Uterus (tissue), 2 donors: Measurements from ENCODE around the gene COMMD6.

Source experiments
- POLR2A ChIP-seq, 2 donors: fragments of 450-650 bp; IDR thresholded peaks; one replicate each; pipeline ENCODE4 v1.6.1; 2016; ENCODE audit warnings: antibody characterized with exemption in 2 of 2, mild to moderate bottlenecking in 1 of 2, moderate library complexity in 1 of 2
- TF ChIP-seq, protein P1 (sequence below), 4 experiments: fragments of 200-600 bp in 2 of 4; fragments of 450-650 bp in 2 of 4; sonication (generic) in 2 of 4; IDR thresholded peaks; one replicate each; pipeline ENCODE4 v1.5.1; 2016 to 2019; ENCODE audit warnings: antibody characterized with exemption in 4 of 4, mild to moderate bottlenecking in 2 of 4, moderate library complexity in 1 of 4

DNA sequence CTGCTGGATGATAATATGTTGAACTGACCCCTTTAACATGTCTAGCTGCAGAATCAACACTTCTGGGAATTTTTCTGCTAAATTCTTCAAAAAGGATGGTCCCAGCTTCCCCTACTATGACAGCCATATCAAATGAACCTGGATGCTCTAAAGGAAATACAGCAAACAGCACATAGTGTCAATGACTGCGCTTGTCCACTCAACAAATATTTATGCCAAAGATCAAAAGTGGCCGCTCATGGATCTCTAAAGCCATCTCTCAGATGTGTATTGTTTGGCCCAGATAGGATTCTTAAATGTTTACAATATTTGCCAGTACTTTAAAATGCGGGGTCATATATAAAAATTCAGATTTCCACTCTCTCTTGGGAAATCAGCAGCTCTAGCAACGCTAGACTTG is 59.0 kb downstream of the COMMD6 start:
- TF ChIP-seq, protein P1, sequence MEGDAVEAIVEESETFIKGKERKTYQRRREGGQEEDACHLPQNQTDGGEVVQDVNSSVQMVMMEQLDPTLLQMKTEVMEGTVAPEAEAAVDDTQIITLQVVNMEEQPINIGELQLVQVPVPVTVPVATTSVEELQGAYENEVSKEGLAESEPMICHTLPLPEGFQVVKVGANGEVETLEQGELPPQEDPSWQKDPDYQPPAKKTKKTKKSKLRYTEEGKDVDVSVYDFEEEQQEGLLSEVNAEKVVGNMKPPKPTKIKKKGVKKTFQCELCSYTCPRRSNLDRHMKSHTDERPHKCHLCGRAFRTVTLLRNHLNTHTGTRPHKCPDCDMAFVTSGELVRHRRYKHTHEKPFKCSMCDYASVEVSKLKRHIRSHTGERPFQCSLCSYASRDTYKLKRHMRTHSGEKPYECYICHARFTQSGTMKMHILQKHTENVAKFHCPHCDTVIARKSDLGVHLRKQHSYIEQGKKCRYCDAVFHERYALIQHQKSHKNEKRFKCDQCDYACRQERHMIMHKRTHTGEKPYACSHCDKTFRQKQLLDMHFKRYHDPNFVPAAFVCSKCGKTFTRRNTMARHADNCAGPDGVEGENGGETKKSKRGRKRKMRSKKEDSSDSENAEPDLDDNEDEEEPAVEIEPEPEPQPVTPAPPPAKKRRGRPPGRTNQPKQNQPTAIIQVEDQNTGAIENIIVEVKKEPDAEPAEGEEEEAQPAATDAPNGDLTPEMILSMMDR (IDR thresholded peaks at IDR 0.05) = no peak
- TF ChIP-seq POLR2A (IDR thresholded peaks at IDR 0.05) = no peak
